Right renal pelvis (tissue), 4 donors: ENCODE data around the gene ADCY1. TPM values are rescaled to one million over a fixed set of nuclear protein-coding genes. Genes with fewer than 3 reads are reported as not detected.

Experiments
- DNase-seq, 4 donors: peaks; one replicate each; pipeline ENCODE4 v3.0.0-alpha.2; 2013; ENCODE audit warnings: low read depth in 4 of 4, low spot score in 3 of 4, missing footprints in 1 of 4
- polyA plus RNA-seq, 4 donors: library from polyadenylated mRNA; unstranded; fragments of 120-200 nt; gene quantifications; one replicate each; pipeline ENCODE4 v1.2.1, GENCODE V29; 2013; ENCODE audit not compliant: insufficient read length in 4 of 4

Gene ADCY1
- polyA plus RNA-seq, 4 donors = 2.7 to 4.0 (median 3.3) TPM

DNA sequence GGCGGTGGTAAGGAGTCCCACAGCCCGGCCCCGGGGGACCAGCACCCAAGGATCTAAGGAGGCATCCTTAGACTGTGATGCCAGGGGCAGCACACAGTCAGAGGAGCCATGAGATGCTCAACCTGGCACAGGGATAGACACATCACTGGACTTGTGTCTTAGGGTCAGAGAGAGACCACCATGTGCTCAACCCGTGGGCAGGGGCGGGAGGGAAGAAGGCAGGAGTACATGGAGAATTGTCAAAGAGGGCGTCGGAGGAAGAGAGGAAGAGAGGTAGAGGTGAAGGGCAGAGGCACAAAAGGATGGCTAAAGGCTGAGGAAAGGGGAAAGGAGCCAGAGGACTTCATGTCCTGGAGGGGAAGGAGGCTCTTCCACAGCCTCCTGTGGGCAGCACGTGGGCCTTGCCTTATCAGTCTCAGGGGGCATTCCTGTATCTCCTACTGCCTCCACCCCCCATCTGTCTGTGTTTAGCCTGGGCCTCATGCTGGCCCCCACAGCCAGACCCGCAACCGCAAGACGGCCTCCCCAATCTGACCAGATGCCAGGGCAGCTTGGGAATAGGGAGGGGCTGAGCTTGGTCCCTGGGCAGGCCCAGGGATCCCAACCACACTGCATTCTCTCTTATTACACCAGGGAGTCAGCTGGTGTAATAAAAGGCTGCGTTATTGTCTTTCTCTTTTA, 2.2 kb downstream of the ADCY1 start:
- no peak for DNase-seq

DNA sequence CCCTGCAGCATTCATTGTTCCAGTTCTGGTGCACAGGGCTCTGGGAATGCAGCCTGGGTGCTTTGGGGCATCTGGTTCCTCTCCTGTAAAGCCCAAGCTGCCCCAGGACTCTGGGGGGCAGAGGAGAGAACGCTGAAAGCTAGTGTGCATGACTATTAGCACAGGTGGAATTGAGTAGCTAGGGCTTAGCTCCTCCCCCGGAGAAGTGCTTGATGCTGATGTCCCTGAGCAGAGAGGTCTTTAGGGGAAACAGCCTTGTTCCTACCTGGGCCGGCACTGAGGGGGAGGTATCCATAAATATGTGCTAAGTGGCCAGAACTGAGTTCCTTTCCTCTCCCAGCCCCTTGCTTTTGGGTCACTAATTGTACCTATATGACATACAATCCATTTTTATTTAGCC, 3.9 kb downstream of the ADCY1 start:
- no peak for DNase-seq

DNA sequence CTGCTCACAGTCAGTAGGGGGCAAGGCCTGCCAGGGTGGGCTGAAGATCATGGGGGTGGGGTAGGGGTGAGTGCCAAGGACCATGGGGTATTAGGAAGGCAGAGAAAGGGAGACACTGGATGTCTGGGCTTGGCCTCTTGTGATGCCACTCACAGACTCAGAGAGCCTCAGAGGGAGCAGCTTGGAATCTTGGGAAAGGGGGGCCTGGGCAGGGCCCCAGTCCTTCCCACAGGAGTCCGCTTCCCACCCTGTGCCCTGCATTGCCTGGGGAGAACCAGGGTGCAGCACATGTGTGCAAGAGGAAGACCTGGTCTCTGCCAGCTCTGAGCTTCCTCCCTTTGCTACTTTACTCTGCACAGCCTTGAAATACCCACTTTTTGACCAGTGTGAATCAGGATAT, 4.3 kb downstream of the ADCY1 start:
- DNase-seq = no peak

DNA sequence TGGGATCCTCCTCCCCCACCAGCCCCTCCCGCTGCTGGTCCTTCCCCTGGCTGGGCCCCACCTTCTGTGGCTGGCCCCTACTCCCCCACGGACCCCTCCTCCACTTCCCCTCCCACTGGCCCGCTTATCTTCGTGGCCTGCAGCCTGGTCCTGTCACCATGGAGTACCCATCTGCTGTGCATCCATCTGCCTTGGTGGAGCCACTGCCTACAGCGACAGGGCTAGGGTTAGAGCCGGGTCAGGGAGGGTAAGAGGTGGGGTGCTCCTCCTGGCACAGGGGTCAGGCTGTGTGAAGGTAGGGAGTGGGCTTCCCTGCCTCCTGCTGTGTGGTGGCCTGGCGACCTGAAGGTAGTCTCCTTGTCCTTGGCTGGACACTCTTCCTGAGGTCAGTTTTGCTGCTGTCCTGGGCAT, 5.2 kb downstream of the ADCY1 start:
- DNase-seq = no peak

DNA sequence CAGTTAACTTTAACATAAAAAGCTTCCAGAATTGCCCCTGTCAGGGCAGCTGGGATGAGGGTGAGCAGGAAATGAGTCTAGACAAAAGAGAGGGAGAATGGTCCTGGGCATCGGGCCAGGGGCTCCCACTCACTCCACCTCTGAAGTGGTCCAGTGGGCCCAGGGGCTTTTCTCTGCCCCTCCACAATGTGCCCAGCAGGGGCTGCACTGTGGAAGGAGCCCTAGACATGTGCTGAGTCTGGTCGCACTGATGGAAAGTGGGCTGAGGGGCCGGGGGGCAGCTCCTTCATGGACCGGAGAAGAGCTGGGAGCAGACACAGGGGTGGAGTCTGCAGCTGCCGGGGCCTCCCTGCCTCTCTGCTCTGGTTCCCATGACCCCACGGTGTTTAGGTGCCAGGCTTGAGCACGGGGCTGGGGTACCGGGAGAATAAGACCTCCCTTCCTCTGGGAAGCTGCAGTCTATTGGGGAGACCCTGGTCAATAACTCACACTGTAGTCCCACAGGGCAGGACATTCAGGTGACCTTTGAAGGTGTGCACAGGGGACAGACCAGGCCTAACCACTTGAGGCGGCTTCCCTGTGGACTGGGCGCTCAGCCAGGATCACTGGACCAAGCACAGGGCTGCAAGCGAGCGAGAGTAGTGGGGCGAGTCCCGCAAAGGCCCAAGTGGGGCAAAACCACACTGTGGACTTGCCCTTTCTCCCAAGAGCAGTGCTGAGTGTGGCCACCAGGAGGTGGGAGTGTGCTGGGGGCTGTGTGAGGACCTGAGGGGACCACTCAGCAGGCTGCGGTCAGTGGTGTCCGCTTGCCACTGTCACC, 6.1 kb downstream of the ADCY1 start:
- DNase-seq = no peak

DNA sequence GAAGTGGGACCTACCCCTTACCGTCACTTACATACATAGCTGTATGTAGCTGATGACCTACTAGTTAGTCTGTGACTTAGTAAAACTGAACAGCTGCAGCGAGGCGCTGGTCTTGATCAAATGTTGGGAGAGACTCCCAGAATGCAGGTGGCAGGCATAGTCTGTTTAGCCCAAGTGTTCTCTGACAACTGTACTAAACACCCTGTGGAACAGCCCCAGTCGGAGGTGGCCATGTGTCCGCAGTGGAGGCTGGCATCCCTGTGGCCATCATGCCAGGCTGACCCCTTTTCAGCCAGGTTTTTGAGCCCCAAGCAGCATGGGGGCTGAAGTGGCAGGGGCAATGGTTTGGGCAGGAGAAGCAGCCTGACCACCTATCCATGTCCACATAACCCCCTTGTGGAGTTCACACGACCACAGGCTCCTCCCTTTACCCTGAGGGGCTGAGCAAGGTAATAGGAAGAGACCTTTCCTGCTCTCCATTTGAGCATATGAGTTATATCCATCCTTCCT, 7.2 kb downstream of the ADCY1 start:
- DNase-seq = no peak

DNA sequence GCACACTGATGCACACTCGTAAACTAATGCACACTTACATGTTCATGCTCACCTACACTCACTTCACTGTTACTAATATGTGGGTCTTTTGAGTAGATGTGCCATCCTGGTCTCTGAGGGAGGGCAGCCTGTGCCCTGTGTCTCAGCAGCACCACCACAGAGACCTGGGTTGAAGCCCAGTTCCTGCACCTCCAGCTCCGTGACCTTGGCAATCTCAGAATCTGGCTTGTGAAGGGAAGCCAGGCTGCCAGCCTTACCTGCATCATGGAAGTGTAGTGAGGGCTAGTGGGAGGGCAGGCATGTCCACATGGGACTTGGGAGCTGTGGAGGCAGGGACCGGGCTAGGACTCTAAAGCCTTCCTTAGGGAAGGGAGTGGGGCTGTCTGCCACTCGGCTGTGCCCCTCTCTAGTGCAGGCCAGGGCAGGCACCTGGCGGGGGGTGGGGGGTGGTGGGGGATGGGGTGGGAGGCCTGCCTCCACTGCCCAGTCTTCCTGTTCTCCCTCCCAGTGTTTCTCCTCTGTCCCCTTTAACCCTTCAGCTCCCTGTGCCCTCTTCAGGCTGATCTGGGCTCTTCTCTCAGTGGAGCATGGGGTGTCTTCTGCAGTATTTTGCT, 8.1 kb downstream of the ADCY1 start:
- no peak for DNase-seq

DNA sequence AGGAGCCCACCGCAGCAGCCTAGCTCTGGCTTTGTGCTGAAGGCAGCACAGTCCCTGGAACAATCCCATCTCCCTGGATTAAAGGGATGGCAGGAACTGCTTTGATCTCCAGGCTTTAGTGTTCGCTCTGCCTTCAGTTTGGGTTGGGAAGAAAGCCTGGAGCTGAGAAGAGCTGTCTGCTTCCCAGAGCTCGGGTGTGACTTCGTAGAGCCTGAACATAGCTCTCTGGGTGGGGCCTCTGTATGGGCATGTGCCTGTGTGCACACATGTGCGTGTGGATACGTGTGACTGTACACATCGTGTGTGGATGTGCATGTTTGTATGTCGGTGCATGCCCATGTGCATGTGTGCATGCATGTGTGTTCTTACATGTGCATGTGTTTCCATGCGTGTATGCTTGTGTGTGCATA, 8.7 kb downstream of the ADCY1 start:
- no peak for DNase-seq

DNA sequence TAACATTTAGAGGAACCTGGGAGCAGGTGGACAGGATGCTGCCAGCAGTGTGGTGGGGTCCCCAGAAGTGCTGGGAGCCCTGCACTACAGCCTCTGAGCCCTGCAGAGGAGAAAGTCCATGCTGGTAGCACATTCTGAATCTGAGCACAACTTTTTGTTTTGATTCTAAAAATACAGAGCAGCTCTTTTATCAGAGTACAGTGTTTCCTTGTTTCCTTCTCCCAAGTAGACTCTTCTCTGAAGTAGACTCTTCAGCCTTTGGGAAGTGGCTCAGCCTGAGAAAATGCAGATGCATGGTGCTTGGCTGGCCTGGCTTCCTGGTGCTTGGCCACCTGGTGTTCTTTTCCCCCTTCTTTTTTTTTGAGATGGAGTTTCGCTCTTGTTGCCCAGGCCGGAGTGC, 9.1 kb downstream of the ADCY1 start:
- DNase-seq = no peak

DNA sequence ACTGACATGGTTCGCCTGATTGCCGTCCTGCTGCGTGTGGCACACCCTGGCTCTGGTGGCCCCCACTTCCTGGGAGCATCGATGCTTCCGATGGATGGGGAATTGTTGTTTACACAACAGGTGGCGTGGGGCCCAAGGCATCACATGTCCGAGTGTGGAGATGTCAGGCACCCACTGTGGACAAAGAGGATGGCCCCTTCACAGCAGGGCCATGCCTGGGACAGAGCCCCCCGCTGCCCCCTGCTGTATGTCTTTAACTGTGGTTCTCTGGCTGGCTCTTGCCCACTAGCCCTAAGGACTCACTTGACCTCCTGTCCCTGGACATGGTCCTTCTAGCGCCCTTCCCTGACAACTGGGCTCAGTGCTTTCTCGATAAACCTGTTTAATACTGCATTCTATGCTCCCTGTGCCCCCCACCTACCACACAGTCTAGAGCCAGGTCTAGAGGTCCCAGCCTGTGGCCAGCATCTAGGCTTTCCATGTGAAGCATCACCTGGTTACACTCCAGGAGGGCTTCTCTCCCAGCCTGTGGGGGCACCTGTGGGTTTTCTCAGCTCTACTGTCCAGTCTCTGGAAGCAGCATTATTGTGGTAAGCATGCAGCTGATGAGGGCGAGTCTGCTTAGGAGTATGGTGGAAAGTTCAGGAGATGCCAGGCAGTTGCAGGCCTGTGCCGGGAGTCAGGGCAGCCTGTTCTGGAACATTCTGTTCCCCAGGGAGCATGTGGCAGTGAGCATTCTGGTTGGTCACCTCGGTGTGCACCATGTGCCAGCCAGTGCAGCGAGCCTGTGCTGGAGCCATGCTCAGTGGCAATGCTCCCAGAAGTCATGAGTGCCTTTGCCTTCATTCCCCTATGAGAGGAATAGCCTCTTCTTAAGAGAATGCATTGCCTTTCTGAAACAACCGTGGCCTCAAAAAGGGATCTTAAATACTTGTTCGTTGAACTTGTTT, 10.4 kb downstream of the ADCY1 start:
- no peak for DNase-seq

DNA sequence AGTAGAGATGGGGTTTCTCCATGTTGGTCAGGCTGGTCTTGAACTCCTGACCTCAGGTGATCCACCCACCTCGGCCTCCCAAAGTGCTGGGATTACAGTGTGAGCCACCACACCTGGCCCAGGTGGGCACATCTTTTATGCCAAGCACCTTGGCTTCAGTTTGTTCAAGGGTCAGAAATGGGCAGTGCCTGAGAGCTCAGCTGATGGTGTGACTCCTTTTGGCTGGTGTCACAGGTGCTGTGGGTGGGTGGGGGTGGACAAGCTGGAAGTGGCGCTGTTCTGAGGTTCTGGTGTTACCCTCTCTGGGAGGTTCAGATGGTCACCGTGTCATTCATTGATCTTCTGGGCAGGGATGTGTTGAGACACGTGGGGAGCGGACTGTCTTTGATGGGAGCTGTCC, 11.5 kb downstream of the ADCY1 start:
- no peak for DNase-seq

DNA sequence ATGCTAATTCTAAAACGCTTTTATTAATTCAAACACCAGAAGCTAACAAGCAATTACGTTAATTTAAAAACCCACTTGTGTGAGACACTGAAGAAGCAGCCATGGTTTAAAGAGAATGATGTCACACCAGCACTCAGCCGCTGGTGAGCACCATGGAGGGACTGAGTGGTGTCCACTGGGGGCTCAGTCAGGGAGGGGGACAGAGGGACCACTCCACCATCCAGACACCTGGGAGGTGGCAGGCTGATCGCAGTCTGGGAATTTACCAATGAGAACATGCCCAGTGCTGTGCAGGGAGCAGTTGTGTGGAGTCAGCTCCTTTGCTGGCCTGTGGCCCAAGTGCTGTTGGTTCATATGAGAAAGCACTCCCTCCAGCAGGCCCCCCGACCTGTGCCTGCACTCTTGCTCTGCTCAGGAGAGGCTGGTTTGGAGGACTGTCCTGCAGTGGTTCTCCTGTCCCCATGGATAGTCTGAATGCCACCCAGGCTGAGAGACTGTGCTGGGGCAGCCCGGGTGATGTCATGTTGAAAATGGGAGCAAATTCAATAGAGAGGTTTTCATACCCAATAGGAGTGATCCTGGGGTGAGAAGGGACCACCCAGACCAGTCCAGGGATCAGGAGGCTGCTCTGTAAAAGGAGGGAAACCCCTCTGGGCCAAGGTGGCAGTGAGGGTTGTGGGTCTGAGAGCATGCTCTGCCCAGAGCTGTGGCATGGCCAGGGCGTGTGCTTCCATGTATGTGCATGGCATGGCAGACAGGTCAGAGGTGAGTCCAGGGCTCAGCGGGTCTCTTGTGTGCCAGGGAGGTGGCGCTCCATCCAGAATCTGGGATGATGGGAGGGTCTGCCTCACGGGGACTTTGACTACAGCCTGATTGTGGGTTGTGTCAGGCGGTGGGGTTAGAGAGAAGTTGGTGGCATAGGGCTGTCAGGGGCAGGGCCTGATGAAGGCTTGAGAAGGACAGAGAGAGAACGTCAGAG, 12.7 kb downstream of the ADCY1 start:
- DNase-seq = no peak

DNA sequence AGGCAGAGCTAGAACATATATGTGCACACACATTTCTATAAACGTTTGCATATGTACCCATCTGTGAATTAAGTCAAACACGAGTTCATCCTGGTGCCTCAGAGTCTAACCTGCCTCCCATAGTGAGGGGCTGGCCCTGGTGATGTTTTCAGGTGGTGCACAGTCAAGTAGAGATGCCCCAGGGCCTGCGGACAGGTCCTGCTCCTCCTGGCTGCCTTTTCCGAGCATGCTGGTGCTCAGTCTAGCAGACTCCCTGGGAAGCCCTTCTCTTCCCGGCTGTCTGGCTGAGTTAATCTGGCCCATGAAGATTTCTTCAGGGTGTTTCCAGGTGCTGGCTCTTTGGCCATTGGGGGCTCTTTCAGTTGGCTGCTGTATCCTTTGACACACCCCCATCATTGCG, 14.3 kb downstream of the ADCY1 start:
- DNase-seq = no peak

DNA sequence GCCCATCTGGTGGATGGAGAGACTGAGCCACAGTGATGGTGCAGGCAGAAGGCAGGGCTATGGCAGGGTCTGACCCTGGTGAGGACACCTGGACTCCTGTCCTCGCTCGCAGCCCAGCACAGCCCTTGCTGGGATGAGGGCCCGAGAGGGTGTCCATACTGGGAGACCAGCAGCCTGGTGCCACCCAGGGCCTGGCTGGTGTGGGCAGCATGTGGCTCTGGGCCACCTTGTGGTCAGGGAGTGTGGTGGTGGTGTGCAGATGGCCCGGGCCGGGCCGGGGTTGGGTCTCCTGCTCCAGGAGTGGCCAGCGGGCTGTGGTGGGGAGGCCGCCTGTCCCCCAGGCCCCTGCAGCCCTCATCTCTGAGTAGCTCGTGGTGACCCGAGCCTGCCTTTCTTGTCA, 14.9 kb downstream of the ADCY1 start:
- no peak for DNase-seq

DNA sequence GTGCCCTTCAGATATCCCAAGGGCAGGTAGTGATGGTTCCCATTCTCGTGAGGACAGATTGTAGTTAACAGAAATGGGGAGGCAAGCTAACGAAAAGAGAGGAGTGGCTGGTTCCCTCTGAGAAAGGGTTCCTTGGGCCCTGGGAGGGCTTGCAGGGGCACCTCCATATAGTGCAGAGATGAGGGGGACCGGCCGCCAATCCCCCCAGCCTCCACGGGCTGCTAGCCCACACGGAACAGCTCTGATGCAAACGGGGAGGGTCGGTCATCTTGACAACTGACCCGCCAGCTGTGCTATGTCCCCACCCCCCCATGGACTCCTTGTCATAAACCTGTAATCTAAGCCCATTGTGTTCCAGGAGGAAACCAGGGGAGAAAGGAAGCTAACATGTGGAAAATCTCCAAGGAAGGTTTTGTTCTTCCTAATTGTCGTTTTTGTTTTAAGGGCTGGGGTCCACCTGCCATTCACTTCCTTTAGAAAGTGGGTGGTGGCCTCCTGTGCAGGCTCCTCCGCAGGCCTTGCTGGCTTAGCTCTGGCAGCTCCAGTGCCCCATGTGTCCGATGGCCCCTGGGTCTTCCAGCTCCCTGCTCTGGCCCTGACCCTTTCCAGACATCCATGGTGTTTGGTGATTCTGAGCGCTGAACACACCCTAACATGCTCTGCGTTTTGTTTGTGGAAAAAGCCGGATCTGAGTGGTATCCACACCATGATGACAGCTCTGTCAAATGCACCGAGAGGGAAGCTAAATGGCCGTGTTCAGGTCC, 15.9 kb downstream of the ADCY1 start:
- no peak for DNase-seq

DNA sequence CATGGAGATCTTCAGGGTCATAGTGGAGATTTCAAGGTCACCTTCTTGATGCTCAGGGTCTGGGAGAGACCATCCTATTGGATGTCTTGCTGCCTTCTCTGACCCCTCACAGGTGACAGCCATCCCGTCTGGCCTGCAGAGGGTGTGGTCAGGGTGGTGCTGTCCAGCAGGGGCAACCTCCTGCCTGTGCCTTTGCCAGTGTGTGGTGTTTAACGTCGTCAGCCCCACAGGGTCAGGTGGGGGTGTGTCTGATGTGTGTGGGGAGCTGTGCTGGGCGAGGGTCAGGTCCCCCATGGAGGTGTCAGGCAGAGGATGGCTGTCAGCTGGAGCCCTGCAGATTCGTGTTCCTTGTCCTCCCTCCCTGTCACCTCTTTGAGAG, 16.5 kb downstream of the ADCY1 start:
- no peak for DNase-seq

DNA sequence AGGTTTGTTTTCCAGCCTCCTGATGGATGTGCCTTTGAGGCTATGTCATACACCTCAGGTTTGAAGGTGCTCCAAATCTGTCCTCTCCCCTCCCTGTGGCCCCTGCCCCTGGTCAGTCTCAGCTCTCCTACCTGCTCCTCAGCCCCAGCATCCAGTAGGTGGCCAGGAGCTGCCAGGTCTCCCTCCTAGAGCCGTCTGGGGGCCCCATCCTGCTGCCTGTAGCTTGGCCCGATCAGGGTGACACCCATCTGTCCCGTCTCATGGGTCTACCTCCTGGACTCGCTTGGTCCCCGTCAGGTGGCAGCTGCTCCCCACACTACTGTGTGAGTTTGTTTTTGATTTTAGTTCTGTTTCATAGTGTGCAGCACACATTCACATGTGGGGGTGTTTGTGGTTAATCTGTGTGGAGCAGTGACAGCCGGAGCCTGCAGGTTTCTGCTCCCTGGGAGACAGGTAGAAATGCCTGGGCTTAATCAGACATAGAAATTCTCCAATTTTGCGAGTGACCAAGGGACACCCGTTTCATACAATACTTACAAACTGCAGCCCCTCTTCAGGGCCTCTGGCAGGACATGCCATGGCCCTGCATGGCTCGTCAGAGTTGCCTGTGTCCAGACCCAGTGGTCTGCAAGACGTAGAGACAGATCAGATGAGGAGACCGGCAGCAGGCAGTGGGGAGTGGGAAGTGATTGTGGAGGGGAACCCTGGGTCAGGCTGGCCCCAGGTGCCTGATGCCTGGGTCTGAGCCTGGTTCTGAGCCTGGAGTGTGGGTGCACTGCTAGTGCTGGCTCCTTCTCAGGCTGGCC, 17.1 kb downstream of the ADCY1 start:
- DNase-seq = no peak
